Stimulated activated CD4-positive, alpha-beta T cell treated with anti-CD3 and anti-CD28 coated beads, Interleukin-4, amount 100 ng/mL, for 4 hours (primary cell): ENCODE data around the gene SH3D21.

ENCODE experiments used
- DNase-seq, 2 experiments: peaks; one replicate each; pipeline ENCODE4 v3.0.0-alpha.2; 2020

SH3D21 gene

GRCh38 chr1:36359911-36360550 is 53.9 kb downstream of the SH3D21 start:
- DNase-seq = peak in 1 of 2 experiments; percentile 28

DNA sequence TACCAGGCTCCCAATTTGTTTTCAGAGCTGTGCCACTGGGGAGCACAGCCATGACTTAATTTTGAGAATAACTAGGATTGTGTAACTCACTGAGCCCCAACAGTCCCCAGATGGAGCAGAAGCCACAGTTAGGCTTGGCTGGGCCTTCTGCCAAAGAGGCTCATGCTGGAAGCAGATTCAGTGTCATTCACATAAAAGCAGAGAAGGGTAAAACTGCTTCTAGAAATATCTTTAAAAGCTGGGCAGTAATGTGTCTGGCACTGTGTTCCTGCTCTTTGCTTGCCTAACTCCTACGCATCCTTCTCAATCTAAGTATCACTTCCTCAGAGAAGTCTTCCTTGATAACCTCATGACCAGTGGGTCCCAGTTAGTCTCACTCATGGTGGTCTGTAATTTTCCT is 59.2 kb downstream of the SH3D21 start:
- no peak for DNase-seq

DNA sequence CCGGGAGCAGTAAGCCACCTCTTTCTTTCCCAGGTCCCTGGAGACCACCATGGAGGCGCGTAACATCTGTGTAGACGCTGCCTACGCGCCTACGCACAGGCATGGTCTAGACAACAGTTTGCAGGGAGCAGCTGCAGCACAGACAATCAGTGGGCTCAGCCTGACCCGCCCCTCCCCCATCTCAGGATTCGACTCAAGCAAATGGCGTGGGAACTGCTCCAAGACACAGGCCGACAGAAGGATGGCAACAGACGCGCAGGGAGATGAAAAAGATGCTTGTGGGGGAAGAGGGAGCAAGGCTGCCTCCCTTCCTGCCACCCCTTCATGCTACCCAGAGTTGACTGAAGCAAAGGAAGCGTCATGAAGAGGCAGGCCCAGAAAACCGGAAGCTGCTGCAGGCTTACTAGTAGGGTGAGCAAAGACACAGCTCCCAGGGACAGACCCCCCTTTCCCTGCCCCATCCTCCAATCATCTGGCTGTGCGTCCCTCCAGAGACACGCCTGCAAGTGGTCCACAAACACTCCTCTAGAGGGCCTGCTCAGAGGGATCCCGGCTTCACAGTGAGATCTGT is 60.0 kb downstream of the SH3D21 start:
- DNase-seq = peak; percentile 23 to 50

GRCh38 chr1:36367066-36367465 is 60.9 kb downstream of the SH3D21 start:
- DNase-seq = peak in 1 of 2 experiments; percentile 20

DNA sequence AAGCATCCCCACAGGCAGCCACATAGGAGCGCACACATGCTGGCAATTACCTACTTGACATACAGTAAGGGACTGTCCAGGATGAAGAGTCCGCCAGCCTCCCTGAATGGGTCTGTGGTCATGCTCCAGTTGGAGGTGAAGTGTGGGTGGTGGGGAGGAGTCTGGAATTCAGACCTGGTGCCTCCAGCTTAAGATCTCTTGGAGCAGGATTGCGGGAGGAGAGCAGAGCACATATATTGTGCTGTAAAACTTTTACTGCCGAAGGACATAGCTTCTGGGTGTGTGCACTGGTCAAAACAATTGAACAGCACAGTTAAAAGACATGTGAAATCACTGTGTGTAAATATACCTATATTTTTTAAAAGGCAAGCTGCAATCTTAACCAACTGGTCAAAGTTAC is 61.6 kb downstream of the SH3D21 start:
- no peak for DNase-seq

DNA sequence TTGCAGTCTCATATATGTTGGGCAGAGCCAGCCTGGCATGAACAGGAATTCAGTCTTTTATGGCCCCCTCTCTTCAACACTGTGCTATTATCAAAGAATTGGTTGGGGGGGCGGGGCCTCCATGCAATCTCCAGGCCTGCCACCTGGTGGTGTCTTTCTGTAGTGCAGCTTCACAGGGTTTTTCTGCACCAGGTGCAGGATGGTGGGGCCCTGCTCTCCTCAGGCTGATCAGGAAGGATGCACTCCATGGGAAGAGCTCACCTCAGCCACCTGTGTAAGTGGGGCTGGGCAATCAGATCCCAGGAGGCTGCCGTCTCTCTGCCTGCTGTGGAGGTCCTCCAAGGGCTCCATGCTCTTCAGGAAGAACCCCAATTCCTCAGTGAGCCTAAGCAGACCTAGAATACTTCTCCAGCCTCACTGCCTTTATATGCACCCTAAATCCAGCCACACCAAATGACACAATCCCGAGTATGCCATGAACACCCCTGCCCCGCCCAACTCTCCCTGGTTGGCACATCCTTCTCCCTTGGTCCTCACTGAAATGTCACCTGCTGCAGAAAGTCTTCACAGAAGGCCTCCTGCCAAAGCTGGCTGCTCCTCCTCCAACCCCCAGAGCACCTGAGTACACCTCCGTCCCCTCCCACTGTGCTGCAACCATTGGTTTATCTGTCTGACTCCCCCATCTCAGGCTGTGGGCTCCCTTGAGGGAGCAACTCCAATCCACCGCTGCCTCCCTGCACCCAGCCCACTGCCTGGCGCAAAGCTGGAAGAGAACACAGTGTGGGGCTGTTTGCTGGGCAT is 63.1 kb downstream of the SH3D21 start:
- peak; percentile 68 to 80 for DNase-seq
